ENCODE measurements around the gene SFPQ.
"Not testable (repeated sequence)": the region's sequence is repeated elsewhere in the genome, so short reads cannot be mapped to it uniquely, and the experiment has no call there.

- TF ChIP-seq, protein P1, sequence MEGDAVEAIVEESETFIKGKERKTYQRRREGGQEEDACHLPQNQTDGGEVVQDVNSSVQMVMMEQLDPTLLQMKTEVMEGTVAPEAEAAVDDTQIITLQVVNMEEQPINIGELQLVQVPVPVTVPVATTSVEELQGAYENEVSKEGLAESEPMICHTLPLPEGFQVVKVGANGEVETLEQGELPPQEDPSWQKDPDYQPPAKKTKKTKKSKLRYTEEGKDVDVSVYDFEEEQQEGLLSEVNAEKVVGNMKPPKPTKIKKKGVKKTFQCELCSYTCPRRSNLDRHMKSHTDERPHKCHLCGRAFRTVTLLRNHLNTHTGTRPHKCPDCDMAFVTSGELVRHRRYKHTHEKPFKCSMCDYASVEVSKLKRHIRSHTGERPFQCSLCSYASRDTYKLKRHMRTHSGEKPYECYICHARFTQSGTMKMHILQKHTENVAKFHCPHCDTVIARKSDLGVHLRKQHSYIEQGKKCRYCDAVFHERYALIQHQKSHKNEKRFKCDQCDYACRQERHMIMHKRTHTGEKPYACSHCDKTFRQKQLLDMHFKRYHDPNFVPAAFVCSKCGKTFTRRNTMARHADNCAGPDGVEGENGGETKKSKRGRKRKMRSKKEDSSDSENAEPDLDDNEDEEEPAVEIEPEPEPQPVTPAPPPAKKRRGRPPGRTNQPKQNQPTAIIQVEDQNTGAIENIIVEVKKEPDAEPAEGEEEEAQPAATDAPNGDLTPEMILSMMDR (IDR thresholded peaks at IDR 0.05): not testable (repeated sequence)
- not testable (repeated sequence) for TF ChIP-seq POLR2A, POLR2AphosphoS5 (IDR thresholded peaks at IDR 0.05)
These were observed 50.7 kb downstream of the SFPQ start for GRCh38 chr1:35142294-35142693.

All from upper lobe of left lung (tissue), 4 donors.